ENCODE measurements around the gene RCAN2. TPM values are rescaled to one million over a fixed set of nuclear protein-coding genes. Genes with fewer than 3 reads are reported as not detected.

RCAN2 gene
- total and polyA plus RNA-seq, 9 of the 15 experiments (the other 6 are each of a cell fraction or from before 2014, with no cell fraction given) = 0.04 TPM; not detected in 8

DNA sequence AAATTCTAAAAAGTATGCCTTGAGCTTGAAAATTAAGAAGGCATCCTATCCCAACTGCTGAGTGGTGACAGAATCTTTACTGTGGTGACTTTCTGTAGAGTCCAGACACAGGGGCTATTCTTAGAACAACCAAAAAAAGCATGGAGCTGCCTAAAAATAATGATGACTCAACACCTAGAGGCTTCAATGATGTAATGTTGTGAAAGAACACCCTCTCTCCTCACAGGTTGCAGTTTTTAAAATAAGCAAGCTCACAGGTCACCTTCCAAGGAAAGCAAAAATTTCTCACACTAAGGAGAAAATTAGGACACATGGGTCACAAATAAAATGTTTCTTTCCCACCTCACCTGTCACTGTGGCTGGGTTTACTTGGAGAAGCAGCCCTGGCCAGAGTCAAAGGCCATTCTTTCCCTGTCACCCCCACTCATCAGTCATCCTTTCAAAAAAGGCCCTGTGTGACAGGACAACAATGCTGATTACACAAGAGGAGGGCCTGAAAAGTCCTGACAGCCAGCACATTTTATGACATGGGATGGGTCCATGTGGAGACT, 53.5 kb downstream of the RCAN2 start (continued):
- TF ChIP-seq, protein P1, sequence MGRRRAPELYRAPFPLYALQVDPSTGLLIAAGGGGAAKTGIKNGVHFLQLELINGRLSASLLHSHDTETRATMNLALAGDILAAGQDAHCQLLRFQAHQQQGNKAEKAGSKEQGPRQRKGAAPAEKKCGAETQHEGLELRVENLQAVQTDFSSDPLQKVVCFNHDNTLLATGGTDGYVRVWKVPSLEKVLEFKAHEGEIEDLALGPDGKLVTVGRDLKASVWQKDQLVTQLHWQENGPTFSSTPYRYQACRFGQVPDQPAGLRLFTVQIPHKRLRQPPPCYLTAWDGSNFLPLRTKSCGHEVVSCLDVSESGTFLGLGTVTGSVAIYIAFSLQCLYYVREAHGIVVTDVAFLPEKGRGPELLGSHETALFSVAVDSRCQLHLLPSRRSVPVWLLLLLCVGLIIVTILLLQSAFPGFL (CRISPR knock-in tag; IDR thresholded peaks at IDR 0.05) = no peak
- TF ChIP-seq, protein P2, sequence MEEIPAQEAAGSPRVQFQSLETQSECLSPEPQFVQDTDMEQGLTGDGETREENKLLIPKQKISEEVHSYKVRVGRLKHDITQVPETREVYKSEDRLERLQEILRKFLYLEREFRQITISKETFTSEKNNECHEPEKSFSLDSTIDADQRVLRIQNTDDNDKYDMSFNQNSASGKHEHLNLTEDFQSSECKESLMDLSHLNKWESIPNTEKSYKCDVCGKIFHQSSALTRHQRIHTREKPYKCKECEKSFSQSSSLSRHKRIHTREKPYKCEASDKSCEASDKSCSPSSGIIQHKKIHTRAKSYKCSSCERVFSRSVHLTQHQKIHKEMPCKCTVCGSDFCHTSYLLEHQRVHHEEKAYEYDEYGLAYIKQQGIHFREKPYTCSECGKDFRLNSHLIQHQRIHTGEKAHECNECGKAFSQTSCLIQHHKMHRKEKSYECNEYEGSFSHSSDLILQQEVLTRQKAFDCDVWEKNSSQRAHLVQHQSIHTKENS (CRISPR knock-in tag; IDR thresholded peaks at IDR 0.05) = no peak
- TF ChIP-seq, protein P3, sequence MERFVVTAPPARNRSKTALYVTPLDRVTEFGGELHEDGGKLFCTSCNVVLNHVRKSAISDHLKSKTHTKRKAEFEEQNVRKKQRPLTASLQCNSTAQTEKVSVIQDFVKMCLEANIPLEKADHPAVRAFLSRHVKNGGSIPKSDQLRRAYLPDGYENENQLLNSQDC (CRISPR knock-in tag; IDR thresholded peaks at IDR 0.05) = no peak
- TF ChIP-seq ZNF778 (CRISPR knock-in tag; IDR thresholded peaks at IDR 0.05) (no peak), STAT5A (IDR thresholded peaks at IDR 0.05; ENCODE audit: borderline replicate concordance, low read length) (no peak), SUPT5H (IDR thresholded peaks at IDR 0.05) (no peak), POLR3A (IDR thresholded peaks at IDR 0.05; ENCODE audit: borderline replicate concordance, extremely low read depth, insufficient read depth, insufficient read length) (no peak), LCOR (CRISPR knock-in tag; IDR thresholded peaks at IDR 0.05) (no peak), RCOR1 (IDR thresholded peaks at IDR 0.05; ENCODE audit: borderline replicate concordance in 1 of 2, low read depth in 2 of 2, low read length in 2 of 2) (no peak), KLF1 (tag; IDR thresholded peaks at IDR 0.05) (no peak), CHD2 (IDR thresholded peaks at IDR 0.05; ENCODE audit: low read depth, low read length) (no peak), FUS (optimal IDR thresholded peaks at IDR 0.05; ENCODE audit: low read depth, low read length) (no peak), NCOA1 (IDR thresholded peaks at IDR 0.05; ENCODE audit: low read depth) (no peak), PHTF2 (CRISPR knock-in tag; IDR thresholded peaks at IDR 0.05) (no peak), SMARCA5 (IDR thresholded peaks at IDR 0.05) (no peak), ZBTB1 (CRISPR knock-in tag; IDR thresholded peaks at IDR 0.05; ENCODE audit: borderline replicate concordance, low read depth) (no peak), HNRNPH1 (optimal IDR thresholded peaks at IDR 0.05; ENCODE audit: low read depth, low read length) (no peak), HMG20B (CRISPR knock-in tag; IDR thresholded peaks at IDR 0.05) (no peak), ZKSCAN8 (CRISPR knock-in tag; IDR thresholded peaks at IDR 0.05) (peak; percentile 58; the same call in 1 of the 2 replicates)
- TF ChIP-seq, protein P4, sequence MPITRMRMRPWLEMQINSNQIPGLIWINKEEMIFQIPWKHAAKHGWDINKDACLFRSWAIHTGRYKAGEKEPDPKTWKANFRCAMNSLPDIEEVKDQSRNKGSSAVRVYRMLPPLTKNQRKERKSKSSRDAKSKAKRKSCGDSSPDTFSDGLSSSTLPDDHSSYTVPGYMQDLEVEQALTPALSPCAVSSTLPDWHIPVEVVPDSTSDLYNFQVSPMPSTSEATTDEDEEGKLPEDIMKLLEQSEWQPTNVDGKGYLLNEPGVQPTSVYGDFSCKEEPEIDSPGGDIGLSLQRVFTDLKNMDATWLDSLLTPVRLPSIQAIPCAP (CRISPR knock-in tag; IDR thresholded peaks at IDR 0.05; ENCODE audit: borderline replicate concordance) = no peak
- TF ChIP-seq, protein P5, sequence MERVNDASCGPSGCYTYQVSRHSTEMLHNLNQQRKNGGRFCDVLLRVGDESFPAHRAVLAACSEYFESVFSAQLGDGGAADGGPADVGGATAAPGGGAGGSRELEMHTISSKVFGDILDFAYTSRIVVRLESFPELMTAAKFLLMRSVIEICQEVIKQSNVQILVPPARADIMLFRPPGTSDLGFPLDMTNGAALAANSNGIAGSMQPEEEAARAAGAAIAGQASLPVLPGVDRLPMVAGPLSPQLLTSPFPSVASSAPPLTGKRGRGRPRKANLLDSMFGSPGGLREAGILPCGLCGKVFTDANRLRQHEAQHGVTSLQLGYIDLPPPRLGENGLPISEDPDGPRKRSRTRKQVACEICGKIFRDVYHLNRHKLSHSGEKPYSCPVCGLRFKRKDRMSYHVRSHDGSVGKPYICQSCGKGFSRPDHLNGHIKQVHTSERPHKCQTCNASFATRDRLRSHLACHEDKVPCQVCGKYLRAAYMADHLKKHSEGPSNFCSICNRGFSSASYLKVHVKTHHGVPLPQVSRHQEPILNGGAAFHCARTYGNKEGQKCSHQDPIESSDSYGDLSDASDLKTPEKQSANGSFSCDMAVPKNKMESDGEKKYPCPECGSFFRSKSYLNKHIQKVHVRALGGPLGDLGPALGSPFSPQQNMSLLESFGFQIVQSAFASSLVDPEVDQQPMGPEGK (CRISPR knock-in tag; IDR thresholded peaks at IDR 0.05; ENCODE audit: borderline replicate concordance) = no peak
- TF ChIP-seq, protein P6, sequence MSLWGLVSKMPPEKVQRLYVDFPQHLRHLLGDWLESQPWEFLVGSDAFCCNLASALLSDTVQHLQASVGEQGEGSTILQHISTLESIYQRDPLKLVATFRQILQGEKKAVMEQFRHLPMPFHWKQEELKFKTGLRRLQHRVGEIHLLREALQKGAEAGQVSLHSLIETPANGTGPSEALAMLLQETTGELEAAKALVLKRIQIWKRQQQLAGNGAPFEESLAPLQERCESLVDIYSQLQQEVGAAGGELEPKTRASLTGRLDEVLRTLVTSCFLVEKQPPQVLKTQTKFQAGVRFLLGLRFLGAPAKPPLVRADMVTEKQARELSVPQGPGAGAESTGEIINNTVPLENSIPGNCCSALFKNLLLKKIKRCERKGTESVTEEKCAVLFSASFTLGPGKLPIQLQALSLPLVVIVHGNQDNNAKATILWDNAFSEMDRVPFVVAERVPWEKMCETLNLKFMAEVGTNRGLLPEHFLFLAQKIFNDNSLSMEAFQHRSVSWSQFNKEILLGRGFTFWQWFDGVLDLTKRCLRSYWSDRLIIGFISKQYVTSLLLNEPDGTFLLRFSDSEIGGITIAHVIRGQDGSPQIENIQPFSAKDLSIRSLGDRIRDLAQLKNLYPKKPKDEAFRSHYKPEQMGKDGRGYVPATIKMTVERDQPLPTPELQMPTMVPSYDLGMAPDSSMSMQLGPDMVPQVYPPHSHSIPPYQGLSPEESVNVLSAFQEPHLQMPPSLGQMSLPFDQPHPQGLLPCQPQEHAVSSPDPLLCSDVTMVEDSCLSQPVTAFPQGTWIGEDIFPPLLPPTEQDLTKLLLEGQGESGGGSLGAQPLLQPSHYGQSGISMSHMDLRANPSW (CRISPR knock-in tag; IDR thresholded peaks at IDR 0.05) = no peak

Data from K562 (cell line).